Central memory CD4-positive, alpha-beta T cell (primary cell): Measurements from ENCODE around the gene CFHR3.
"Not testable (repeated sequence)": the region's sequence is repeated elsewhere in the genome, so short reads cannot be mapped to it uniquely, and the experiment has no call there.

Experiments
- DNase-seq: peaks from one replicate; pipeline ENCODE4 v3.0.0; 2022
- total RNA-seq, 3 experiments: gene quantifications; one replicate each; lab custom pipeline; 2026; lab: John Stamatoyannopoulos, UW

Gene CFHR3
- total RNA-seq = 0 reads per million in 3 experiments

- DNase-seq = no peak
These were observed at the start of gene CFHR3 for GRCh38 chr1:196774603-196775002. Gene CFHR3, plus strand, starts transcription at chr1:196774840. Its CDS starts 47 bp downstream, at chr1:196774887.

- DNase-seq = no peak
These were observed 42.1 kb upstream of the CFHR3 start for GRCh38 chr1:196732526-196732925.

DNA sequence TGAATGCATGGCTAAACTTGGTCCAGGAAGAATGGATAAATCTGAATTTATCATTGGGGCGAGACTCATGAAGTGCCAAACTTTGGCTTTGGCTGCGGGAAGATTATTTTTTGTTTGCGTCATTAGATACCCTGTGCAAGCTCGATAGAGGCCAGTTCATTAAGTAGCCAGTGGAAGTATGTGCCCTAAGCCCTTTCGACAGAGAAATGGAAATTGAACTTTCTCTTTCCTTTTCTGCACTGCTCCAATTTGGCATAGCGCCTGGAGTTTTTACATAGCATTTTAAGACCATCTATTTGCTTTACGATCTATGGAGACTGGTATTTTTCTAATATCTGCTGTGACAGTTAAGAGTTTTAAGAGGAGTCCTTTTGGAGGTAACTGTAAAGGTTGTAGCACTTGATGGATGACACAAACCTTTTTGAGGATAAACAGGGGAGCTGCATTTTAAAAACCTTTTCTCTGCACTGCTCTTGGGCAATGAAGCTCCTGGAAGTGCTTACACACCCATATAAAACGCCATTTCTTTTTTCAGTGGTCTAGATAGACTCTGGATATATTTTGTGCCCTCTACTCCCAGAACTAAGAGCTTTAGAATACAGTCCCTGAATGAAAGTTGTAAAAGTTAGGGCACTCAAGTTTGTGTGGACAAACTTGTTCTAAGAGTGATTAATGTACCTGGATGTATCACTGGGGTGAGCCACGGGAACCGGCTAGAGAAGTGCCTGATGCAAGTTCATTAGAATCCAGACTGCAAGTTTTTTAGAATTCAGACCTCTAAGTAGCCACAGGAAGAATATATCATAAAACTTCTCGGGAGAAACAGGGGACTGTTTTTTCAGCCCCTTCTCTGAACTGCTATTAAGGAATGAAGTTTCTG is 41.3 kb upstream of the CFHR3 start:
- DNase-seq = no peak

- no peak for DNase-seq
These were observed 40.6 kb upstream of the CFHR3 start for GRCh38 chr1:196734006-196734405.

DNA sequence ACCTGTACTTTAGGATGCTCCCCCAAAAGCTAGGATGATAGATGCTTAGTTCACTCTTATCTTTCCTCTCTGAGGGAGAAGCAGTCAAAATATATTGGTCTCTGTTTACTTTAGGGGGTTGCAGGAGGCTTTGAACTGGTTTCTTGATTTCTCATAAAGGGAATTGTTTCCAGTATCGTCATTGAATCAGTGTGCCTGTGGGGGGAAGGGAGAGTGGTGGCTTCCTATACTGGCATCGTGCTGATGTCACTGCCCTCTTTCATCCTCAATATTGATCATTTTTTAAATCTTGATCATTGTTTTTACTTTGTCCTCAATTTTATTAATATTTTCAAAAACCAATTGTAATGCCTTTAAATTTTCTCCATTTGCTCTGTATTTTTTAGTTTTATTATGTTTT is 40.2 kb upstream of the CFHR3 start:
- no peak for DNase-seq

DNA sequence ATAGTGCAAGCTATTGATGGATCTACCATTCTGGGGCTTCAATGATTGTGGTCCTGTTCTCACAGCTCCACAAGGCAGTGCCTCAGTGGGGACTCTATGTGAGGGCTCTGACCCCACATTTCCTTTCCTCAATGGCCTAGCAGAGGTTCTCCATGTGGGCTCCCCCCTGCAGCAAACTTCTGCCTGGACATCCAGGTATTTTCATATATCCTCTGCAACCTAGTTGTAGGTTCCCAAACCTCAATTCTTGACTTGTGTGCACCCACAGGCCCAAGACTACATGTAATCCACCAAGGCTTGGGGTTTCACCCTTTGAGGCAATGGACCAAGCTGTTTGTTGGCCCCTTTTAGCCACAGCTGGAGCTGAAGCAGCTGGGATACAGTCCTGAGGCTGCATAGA is 35.9 kb upstream of the CFHR3 start:
- DNase-seq = no peak

DNA sequence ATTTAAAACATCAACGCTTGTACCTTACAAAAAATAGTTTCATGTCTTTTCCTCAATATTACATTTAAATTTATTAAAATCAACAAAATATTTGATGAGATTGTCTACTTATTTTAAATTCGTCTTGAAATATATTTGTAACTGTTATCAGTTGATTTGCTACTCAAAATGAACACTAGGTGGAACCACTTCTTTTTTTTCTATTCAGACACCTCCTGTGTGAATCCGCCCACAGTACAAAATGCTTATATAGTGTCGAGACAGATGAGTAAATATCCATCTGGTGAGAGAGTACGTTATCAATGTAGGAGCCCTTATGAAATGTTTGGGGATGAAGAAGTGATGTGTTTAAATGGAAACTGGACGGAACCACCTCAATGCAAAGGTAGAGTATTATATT is 31.4 kb upstream of the CFHR3 start:
- DNase-seq = not testable (repeated sequence)

DNA sequence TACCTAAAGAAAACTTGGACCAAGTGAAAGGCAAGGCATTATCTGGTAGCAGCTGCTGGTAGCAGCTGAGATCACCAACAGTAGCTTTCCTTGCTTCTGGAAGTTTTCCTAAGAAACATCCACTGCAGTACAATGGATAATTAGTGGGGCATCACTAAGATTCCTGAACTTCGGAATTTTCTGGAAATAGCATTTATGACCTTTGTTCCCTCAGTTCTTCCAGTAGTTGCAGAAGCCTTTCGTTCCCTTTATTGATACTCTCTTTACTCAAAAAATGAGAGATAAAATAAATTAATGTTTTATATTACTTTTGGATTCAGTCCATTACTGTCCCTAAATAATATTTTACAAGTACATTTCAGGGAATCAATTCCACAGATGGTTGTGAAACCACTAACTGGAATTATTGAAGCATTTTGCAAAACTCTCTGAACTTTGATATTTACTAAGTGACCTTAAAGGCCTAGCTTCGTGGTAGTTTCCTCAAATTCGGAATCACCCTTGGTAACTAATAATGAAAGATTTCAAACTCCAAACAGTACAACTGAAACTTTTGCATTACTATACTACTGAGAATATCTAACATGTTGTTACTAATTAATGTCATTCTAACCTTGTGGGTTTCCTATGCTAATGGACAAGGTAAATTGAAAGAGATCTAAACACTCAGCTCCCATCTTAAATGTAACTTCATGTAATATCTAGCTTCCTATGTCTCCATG is 9.5 kb upstream of the CFHR3 start:
- not testable (repeated sequence) for DNase-seq

GRCh38 chr1:196769823-196770222 is 4.8 kb upstream of the CFHR3 start:
- DNase-seq = not testable (repeated sequence)

GRCh38 chr1:196773713-196774112 is 927 bp upstream of the CFHR3 start:
- DNase-seq = no peak

- no peak for DNase-seq
These were observed 465 bp upstream of the CFHR3 start for GRCh38 chr1:196774175-196774574.

- no peak for DNase-seq
These were observed 3.0 kb downstream of the CFHR3 start for GRCh38 chr1:196777603-196778002.

DNA sequence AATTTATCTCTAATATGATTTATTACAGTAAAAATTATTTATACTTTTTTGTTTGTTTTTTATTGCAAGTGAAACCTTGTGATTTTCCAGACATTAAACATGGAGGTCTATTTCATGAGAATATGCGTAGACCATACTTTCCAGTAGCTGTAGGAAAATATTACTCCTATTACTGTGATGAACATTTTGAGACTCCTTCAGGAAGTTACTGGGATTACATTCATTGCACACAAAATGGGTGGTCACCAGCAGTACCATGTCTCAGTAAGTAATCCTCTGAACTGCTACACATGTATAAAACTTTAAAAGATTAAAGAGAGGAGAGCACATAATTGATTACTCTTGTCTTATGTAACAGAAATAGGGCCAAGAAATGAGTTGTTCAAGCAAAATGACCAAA is 4.5 kb downstream of the CFHR3 start:
- no peak for DNase-seq

GRCh38 chr1:196791252-196791651 is 16.6 kb downstream of the CFHR3 start:
- not testable (repeated sequence) for DNase-seq

- DNase-seq = not testable (repeated sequence)
These were observed 19.5 kb downstream of the CFHR3 start for GRCh38 chr1:196794103-196794502.

DNA sequence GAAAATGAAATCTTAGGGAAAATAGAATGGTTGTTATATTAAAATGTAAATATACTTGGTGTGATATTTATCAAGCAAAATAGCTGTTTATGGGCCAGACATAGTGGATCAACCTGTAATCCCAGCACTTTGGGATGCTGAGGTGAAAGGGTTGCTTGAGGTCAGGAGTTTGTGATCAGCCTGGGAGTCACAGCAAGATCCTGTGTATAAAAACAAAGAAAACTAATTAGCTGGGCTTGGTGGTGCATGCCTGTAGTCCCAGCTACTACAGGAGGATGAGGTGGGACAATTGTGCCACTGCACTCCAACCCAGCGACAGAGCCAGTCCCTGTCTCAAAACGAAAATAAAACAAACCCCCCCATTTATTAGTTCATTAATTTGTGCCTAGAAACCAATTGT is 23.3 kb downstream of the CFHR3 start:
- no peak for DNase-seq

DNA sequence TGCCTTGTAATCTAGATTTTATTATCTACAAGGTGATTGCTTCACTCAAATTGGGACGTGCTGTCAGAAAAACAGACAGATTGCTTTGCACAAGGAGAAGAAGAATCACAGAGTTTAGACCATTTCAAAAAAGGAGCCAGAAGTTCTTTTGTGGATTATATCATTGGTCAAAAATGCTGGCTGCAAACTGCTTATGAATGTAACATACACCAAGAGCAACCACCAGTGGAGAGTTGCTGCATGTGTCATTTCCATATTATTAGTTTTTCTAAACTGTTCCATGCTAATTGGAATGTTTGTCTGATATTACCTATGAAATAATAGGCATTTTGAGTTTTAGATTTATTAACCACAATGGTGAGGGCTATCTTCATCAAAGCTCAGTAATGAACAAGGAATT is 27.3 kb downstream of the CFHR3 start:
- not testable (repeated sequence) for DNase-seq

- DNase-seq = no peak
These were observed 34.0 kb downstream of the CFHR3 start for GRCh38 chr1:196808529-196809235.

DNA sequence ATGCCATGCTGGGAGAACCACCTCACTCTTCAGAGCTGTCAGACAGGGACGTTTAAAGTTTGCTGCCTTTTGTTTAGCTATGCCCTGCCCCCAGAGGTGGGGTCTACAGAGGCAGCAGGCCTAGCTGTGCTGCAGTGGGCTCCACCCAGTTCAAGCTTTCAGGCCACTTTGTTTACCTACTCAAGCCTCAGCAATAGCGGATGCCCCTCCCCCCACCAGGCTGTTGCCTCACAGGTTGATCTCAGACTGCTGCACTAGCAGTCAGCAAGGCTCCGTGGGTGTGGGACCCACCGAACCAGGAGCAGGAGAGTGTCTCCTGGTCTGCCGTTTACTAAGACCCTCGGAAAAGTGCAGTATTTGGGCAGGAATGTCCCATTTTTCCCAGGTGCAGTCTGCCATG is 42.8 kb downstream of the CFHR3 start:
- DNase-seq = not testable (repeated sequence)

DNA sequence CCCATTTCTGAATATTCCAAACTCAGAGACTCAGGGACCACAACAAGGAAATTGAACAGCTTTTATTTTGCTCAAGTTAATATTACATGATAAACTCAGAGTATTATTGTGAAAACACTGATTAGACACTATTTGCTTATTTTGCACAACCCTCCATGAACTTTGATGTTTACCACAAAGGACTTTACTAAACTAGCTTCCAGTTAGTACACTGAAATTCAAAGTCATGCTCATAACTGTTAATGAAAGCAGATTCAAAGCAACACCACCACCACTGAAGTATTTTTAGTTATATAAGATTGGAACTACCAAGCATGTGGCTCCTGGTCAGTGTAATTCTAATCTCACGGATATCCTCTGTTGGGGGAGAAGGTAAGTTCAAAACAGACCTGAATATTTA is 44.9 kb downstream of the CFHR3 start, which contains the start of gene CFHR1:
CFHR1 (plus strand) TSS at position 201 of the 400 bp plus-strand sequence; CDS start at position 315, 114 bp downstream.
- DNase-seq = not testable (repeated sequence)

GRCh38 chr1:196827860-196828259 is 53.2 kb downstream of the CFHR3 start:
- DNase-seq = peak; percentile 6
